Measurements from ENCODE around the gene SLC15A5.
A peak's percentile ranks its signal among the peaks of the same experiment; 100 is the strongest.

The SLC15A5 gene, protein sequence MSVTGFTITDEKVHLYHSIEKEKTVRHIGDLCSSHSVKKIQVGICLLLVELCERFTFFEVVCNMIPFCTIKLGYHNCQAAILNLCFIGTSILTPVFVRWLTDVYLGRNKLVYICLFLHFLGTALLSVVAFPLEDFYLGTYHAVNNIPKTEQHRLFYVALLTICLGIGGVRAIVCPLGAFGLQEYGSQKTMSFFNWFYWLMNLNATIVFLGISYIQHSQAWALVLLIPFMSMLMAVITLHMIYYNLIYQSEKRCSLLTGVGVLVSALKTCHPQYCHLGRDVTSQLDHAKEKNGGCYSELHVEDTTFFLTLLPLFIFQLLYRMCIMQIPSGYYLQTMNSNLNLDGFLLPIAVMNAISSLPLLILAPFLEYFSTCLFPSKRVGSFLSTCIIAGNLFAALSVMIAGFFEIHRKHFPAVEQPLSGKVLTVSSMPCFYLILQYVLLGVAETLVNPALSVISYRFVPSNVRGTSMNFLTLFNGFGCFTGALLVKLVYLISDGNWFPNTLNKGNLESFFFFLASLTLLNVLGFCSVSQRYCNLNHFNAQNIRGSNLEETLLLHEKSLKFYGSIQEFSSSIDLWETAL

DNA sequence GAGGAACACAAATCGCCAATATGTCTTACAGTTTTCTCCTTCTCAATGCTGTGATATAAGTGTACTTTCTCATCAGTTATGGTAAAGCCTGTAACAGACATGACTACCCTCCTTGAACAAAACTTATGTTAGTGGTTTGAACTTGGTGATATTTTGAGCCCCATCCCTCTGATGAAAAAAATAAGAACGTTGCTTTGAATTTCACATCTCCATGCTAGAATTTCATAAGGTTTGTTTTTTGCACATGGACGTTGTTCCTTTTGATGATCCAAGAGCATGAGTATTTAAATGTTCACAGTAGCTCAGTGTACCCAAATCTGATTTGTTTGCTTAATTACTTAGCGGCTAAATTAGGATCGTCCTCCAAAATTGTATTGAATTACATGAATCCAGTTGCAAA, at the start of gene SLC15A5:
Gene SLC15A5 (minus strand): TSS at position 101 of the 400 bp plus-strand sequence. CDS start 0 bp downstream, at position 101.
- DNase-seq (ENCODE audit: low read depth): no peak

DNA sequence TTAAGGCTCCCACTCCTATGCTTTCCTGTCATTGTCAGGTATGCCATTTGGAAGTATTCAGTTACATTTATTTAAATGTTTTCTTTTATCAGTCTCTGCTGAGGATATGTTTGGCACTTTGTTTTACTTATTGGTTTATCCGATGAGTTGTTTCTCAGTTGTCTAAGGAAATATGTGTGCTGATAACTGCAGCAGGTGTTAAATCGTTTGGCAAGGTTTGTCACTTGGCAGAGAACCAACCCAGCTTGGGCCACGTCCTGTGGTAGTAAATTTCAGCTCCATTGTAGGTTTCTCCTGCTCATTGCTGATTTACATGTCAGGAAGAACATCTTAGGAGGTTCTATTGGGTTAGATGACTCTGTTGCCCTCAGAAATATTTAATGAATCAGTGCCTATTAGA, 47.9 kb upstream of the SLC15A5 start:
- DNase-seq (ENCODE audit: low read depth): no peak

DNA sequence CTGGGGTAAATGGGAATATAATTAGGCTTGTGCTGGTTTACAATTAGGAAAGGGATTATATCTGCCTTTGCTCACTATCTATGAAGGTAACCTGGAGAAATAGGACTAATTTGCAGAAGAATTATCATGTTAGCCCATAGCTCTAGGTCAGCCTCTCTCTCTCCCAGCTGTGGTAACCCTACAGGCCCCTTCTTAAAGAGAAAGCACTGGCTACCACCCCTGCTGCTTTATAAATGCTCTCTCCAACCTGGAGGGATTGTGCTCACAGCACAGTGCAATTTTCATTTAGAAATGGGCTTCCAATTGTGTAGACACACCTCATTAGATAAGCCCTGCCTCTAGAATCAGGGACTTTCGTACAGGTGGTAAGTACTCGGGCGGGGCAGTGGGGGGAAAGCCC, 47.3 kb upstream of the SLC15A5 start:
- no peak for DNase-seq (ENCODE audit: low read depth)

DNA sequence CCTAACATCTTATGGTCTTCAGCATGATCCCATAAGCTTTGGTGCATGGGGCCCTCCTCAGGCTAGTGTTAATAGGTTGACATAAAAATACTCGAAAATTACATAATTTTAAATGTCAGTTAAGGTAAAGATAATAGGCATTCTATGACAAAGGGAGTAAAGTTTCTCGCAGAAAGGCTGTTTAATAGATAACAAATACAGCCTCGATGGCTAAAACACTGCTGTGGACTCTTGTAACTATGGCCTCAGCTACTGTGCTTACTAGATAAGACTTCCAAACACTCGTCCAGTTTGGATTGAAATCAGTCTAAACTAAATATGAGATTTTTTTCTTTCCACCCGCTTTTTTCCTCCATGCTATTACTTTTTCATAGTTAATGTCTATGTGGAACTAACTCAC, 46.8 kb upstream of the SLC15A5 start:
- no peak for DNase-seq (ENCODE audit: low read depth)

DNA sequence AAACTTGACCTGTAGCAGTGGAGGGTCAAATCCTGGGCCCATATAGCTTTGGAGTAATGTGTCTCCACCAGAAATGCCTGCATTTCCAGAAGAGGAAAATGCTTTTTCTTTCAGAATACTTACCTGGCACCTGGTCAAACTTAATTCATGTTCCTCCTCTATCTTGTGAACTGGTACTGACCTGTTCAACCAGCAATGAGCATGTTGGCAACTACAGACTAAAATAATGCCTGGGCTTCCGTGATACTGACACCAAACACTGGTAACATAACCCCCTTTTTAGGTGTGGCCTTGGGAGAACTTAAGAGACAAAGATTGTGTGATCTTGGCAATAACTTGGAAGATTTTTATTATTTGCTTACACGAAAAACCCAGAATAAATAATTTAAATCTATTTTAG, 46.2 kb upstream of the SLC15A5 start:
- DNase-seq (ENCODE audit: low read depth): no peak

DNA sequence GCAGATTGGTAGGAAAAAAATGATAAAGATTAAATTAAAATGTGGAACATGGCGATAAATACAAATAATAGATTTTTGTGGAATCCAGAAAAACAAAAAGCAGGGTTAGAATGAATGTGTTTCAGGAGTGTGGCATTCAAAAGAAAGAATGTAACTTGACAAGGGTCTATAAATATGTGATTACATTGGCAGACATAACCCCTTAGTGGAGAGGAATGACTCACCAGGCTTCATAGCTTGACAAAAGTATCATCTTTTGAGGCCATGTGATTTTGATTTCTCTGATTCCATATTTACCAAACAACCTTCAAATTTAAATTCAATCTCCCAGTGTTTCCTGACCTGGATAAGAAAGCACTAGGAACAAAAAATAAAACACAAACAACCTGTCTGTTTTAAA, 45.5 kb upstream of the SLC15A5 start:
- DNase-seq (ENCODE audit: low read depth): no peak

DNA sequence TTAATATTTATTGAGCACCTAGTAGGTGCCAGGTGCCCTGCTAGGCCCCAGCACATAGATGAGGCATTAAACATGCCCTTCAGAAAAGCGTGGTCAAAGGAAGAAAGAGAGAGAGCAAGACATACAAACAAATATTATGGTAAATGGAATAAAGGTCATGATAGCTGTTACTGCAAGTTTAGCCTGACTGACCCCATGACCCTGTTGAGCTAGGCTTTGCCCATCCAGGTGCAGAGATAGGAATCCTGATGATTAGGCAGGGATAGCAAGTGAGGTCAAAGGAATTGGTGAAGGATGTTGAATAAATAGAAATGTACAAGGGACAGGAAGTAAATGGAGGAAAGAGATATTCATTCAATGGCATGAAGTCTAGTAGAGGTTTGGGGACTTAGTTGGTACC, 33.4 kb upstream of the SLC15A5 start:
- DNase-seq (ENCODE audit: low read depth): no peak

DNA sequence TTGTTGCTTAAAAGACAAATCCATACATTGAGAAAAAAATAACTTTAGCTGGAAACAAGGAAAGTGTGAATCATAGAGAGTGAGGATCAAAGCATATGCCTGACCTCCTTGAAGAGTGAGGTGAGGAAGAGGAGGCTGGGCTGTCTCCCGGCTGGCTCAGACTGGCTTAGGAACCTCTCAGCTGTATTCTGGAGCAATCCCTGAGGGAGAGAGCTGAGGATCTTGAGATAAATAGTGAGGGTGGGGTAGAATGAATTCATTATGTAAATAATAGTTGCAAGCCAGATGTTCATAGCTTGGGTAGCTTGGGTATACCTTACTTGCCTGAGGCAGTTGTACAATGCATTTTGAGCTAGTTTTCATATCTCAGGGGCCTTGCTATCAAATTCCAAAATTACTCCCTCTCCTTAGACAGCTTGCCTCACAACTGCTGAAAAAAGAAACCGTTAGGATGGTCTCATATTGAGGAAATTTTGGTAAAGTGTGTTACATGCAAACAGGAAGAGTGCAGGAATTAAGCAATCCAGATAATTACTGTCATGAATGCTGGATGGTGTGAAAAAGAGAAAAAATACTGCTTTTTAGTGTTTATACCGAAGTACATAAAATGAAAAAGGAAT, 30.5 kb upstream of the SLC15A5 start:
- DNase-seq (ENCODE audit: low read depth): no peak

DNA sequence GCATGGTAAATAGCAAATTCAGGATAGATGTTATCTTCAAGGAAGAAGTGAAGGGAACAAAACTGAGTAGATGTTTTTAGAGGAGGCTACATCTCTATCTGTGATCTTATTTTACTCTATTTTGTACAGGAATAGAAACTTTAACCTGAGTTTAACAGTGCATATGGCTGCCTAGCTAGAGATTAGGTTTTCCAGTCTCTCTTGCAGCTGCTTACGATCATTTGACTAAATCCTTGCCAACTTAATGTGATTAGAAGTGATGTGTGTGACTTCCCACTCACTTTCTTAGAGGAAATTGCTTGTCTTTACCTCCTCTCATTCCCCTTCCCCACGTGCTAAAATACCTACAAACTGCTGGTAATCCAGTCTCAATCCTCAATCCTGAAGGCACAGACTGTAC, 26.5 kb upstream of the SLC15A5 start:
- DNase-seq (ENCODE audit: low read depth): no peak

DNA sequence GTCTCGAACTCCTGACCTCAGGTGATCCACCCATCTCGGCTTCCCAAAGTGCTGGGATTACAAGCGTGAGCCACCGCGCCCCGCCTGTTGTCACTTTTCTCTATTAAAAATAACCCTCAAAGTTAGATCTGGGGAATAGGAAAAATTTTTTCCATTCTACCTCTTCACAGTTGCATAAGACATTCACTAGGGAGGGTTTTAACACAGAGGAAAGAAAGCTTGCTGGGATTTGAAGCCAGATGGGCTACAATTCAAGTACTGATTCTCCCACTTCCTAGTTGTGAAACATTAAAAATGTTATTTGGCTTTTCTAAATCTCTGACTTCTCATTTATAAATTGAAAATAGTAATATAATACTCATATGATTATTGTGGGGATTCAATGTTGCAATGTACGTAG, 23.3 kb upstream of the SLC15A5 start:
- DNase-seq (ENCODE audit: low read depth): no peak

DNA sequence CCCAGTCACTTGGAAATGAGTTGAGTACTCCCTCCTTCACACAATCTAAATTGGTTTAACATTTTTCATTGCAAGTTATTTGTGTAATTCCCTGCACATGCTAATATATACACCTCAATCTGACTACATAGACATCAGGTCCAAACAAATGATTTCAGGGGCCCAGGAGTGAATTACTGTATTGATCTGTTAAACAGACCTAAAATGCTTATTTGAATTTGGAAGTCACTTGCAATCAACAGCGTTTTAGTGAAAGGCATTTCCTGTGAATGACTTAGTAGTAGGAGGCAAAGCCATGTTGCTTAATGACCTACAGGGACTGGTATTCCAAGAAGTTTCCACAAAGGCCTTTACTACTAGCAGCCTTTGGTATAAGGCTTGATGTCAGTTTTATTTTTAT, 22.6 kb upstream of the SLC15A5 start:
- DNase-seq (ENCODE audit: low read depth): peak; percentile 12

DNA sequence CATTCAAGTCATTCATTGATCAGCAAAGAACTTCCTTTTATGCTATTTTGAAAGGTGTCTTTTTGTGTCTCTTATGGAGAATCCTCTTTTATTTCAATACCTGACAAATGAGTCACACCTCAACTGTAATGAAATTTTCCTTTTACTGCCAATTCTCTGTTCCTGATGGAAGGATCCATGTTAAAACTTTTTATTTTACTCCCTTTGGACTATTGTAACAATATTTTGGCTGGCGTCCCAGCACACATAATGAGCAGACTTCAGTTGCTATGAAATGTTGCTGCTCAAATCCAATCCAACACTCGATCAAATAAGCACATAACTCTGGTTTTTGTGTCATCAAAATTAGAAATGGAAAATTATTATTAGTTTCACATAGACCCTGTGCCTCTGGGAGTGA, 21.9 kb upstream of the SLC15A5 start:
- no peak for DNase-seq (ENCODE audit: low read depth)

DNA sequence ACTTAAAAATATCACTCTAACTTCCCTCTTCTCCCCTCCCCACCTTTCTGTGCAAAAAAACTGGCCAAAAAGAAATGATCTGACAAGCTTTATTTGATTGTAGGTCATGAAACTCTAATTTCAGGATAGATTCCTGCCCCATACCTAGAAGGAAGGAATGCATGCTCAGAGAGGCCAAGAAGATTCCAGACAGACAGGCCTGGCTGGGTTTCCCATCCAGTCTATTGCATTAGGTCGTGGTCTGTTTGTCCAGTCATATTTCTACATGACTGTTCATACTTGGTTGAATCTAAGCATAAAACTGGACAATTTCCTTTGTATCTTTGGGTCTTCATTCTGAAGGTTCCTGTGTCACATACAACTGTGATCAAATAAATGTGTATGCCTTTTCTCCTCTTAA, 20.0 kb upstream of the SLC15A5 start:
- DNase-seq (ENCODE audit: low read depth): no peak

DNA sequence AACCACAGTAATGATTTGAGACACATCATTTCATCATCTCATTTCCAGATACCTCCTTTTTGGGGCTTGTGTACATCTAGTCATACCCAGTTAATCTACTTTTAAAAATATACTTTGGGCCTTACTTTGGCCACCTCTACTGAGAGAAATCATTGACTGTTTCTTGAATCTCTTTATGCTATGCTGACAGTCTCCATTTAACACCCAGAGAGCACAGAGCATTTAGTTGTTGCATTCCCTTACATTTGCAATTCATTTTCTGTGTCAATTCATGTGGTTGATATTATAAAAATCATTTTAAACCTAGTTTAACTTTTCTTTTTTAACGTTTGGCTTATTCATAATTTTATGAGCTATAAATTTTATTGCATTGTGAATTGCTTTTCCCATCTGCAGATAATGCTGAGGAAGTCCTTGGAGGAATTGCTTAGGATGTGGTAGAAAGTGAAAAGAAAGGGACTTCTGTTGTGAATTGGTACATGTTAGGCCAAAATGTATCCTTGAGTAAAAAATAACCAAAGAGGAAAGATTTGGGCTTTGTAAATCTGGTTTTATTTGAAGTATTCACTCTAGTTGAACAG, 17.0 kb upstream of the SLC15A5 start:
- DNase-seq (ENCODE audit: low read depth): no peak

DNA sequence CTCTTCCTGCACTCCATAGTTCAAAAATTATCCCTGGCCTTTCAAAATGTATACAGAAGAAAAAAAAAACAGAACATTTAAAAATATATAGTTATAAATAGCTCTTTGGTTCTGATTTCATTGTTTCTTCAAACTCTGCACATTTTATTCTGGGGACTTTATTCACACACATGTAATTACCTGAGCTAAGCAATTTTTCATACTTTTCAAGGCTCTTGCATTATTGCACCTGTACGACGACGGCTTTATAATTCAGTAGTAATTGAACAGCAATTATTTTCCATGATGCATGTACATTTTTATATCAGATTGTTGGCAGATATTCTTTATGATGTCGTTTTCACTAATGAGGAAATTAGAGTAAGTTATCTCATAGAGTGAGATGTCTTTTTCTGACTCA, 13.5 kb upstream of the SLC15A5 start:
- no peak for DNase-seq (ENCODE audit: low read depth)

DNA sequence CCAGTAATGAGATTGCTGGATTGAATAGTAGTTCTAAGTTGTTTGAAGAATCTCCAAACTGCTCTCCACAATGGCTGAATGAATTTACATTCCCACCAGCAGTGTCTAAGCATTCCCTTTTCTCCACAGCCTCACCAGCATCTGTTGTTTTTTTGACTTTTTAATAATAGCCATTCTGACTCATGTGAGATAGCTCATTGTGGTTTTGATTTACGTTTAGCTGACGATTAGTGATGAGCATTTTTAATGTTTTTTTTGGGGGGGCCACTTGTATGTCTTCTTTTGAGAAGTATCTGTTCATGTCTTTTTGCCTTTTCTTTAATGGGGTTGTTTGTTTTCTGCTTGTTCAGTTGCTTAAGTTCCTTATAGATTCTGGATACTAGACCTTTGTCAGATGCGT, 8.1 kb upstream of the SLC15A5 start:
- DNase-seq (ENCODE audit: low read depth): no peak

DNA sequence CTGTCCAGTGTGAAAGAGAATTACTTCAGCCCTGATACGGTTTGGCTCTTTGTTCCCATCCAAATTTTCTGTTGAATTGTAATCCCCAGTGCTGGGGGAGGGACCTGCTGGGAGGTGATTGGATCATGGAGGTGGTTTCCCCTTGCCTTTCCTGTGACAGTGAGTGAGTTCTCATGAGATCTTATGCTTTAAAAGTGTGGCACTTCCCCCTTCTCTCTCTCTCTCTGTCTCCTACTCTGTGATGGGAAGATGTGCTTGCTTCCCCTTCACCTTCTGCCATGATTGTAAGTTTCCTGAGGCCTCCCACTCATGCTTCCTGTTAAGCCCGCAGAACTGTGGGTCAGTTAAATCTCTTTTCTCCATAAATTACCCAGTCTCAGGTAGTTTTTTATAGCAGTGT, 5.5 kb upstream of the SLC15A5 start:
- no peak for DNase-seq (ENCODE audit: low read depth)

DNA sequence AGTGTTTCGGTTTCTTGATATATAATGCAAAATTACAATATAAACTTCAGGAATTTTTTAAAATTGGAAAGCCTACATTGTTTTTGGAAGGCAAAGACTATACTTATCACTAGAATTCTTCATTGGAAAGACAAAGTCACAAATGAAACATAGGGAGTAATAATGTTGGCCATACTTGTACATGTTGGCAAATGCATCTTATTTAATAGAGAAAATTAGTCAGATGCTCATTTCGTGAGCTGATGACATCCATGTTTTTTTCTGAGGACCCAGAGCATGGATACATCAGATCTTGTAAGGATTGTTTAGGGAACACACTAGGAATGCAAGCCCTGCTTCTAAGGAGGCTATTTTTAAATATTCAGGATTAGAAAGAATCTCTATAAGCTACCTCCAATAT, 4.6 kb upstream of the SLC15A5 start:
- DNase-seq (ENCODE audit: low read depth): no peak

DNA sequence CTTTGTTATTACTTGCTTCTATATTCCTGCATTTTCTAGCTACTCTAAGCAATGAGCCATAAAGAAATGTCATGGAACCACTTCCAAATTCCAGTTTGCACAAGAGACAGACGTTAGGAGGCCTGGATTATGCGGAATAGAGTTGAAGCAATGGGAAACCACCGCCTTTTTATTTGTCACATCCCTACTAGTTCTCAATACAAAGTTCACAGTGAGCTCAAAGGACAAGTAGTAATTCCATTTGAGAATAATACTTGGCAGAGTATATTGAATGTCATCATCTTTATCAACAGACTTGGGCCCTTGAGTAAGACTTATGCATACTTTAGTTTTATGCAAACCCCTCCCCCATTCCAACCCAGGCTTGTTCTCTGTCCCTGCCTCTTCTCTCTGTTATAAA, 3.7 kb upstream of the SLC15A5 start:
- peak; percentile 55 for DNase-seq (ENCODE audit: low read depth)

DNA sequence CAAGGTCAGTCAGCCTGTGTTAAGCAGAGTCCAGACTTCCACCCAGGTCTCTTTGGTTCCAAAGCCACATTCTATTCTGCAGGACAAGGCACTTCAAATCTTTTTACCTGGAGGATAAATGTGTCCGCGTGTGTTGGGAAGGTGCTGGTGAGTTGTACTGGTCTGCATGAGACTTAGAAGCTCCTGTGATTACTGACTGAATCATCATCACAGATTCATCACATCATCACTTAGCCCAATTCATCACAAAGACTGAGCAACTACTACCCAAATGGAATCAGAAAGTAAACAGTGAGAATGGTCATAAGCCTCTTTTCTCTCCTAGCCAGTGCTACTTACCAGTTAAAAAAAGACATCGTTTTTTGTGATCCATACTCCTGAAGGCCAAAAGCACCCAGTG, 5.3 kb downstream of the SLC15A5 start:
- DNase-seq (ENCODE audit: low read depth): peak; percentile 31

DNA sequence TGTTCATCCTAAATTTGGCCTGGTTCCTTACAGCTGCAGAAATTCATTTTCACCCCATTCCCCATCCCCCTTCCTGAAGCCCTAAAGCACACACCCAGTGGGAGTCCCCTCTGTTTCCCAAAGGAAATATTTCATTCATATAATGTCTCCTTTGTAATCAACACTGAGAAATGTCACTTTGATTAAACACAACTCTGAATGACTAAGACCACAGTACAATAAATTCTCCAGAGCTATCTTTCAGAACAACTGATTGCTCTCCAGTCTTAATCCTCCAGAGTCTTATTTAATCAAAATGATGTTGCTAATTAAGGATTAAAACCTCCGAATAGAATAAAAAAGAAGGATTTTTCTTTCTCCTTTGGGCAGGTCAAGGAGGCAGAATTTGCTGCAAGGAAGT, 6.4 kb downstream of the SLC15A5 start:
- DNase-seq (ENCODE audit: low read depth): no peak

DNA sequence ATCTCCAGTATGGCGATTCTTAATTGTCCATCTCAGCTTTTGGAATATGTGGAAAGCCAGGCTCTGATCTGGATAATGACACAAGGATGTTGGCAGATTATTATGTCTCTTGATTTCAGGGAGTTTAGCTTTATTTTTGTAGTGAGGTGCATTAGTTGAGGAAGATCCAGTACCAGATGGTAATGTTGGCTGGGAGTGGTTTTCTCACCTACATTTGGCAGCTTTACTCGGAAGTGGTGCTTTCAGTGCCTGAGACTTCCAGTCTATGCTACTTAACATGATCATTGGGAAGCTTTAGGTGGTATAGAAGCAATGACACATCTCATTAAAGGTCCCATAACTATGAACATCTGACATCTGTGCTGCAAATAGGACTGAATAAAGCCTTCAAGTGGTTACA, 7.5 kb downstream of the SLC15A5 start:
- DNase-seq (ENCODE audit: low read depth): no peak

DNA sequence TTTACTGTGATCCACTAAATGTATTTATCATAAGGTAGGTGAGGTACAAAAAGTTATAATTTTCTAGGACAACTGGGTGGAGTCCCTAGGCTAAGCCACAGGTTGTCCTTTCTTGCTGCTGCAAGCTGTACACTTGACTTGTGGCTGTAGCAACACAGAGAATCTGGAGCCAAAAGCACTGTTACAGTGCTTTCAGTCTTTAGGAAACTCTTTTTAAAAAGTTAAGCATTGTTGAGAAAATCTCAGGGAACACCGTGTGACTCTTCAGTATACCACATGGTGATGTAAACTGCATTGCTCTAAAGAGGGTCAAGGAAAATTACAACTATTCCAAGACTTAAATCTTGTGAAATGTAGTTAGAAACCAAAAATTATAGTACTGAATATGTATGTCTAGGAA, 11.4 kb downstream of the SLC15A5 start:
- peak; percentile 51 for DNase-seq (ENCODE audit: low read depth)

All from amniotic epithelial cell (primary cell).